ENCODE results near the gene PCDHGA2. TPM values are rescaled to one million over a fixed set of nuclear protein-coding genes. Genes with fewer than 3 reads are reported as not detected.
"Not testable (repeated sequence)": the region's sequence is repeated elsewhere in the genome, so short reads cannot be mapped to it uniquely, and the experiment has no call there.

Gene PCDHGA2
- total and polyA plus RNA-seq, 4 donors, result 0.23 to 0.46 (median 0.34) TPM

DNA sequence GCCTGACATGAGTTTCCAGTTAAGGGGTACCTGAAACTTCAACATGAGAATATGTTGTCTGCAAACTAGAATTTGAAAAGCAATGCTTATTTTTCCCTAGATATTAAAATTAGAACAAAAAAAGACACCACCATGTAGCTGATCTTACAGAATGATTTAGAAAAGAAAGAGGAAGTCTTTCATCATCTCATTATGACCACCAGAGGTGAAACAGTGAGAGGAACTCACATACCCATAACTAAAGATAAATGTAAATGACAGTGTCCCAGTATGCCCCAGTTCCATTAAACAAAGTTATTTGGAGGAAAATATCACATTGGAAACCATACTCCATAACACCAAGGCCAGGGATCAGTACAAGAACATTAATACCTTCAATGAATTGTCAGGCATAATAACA is 24.8 kb upstream of the PCDHGA2 start:
- no peaks in the 10 kb centered on the region for H3K27me3 ChIP-seq (ENCODE audit: control insufficient read depth in 4 of 4, insufficient read depth in 4 of 4, low read length in 3 of 4)
- H3K4me3 ChIP-seq (ENCODE audit: low read depth in 1 of 3, low read length in 3 of 3), result peak overlapping the region in 1 of 3 donors; percentile 66
- no peak overlapping the region for H3K27ac ChIP-seq (ENCODE audit: low read depth in 1 of 2, low read length in 2 of 2)
- no peak overlapping the region for H3K9ac ChIP-seq (ENCODE audit: low read depth in 1 of 2, low read length in 2 of 2)
- no peaks in the 10 kb centered on the region for H3K4me1 ChIP-seq (ENCODE audit: control insufficient read depth in 4 of 4, insufficient read depth in 4 of 4, low read length in 3 of 4)
- peaks cover 0 to 20% (median 14%) of the 10 kb centered on the region in 4 donors for H3K36me3 ChIP-seq (ENCODE audit: control insufficient read depth in 4 of 4, insufficient read depth in 3 of 4, low read depth in 1 of 4, low read length in 3 of 4)
- H3K9me3 ChIP-seq (ENCODE audit: control insufficient read depth in 4 of 4, low read length in 3 of 4), result peaks cover 36 to 78% (median 59%) of the 10 kb centered on the region in 4 donors
- DNase-seq (ENCODE audit: low spot score), result no peak
- no peak for TF ChIP-seq HNF4A (conservative IDR thresholded peaks at IDR 0.05)

DNA sequence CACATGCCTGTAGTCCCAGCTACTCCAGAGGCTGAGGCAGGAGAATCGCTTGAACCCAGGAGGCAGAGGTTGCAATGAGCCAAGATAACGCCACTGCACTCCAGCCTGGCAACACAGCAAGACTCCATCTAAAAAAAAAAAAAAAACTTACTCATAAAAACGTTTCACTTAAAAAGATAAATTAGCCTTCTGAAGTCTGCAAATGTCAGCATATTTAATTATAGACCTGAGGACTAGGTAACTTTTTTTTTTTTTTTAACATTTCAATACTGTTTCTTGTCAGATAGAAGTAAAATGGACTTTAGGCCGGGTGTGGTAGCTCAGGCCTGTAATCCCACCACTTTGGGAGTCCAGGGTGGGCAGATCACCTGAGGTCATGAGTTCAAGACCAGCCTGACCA is 21.6 kb upstream of the PCDHGA2 start:
- WGBS, result 90% methylated on average over 4 of the region's 4 CpGs
- not testable (repeated sequence) for H3K9ac ChIP-seq (ENCODE audit: low read depth in 1 of 2, low read length in 2 of 2); H3K4me3 ChIP-seq (ENCODE audit: low read depth in 1 of 3, low read length in 3 of 3); H3K27ac ChIP-seq (ENCODE audit: low read depth in 1 of 2, low read length in 2 of 2); H3K27me3 ChIP-seq (ENCODE audit: control insufficient read depth in 4 of 4, insufficient read depth in 4 of 4, low read length in 3 of 4); DNase-seq (ENCODE audit: low spot score)
- Histone ChIP-seq H3K4me1 (ENCODE audit: control insufficient read depth in 4 of 4, insufficient read depth in 4 of 4, low read length in 3 of 4) (peaks cover 0 to 17% (median 4%) of the 10 kb centered on the region in 4 donors), H3K9me3 (ENCODE audit: control insufficient read depth in 4 of 4, low read length in 3 of 4) (peaks cover 41 to 78% (median 52%) of the 10 kb centered on the region in 4 donors), H3K36me3 (ENCODE audit: control insufficient read depth in 4 of 4, insufficient read depth in 3 of 4, low read depth in 1 of 4, low read length in 3 of 4) (peaks cover 0 to 32% (median 22%) of the 10 kb centered on the region in 4 donors)

DNA sequence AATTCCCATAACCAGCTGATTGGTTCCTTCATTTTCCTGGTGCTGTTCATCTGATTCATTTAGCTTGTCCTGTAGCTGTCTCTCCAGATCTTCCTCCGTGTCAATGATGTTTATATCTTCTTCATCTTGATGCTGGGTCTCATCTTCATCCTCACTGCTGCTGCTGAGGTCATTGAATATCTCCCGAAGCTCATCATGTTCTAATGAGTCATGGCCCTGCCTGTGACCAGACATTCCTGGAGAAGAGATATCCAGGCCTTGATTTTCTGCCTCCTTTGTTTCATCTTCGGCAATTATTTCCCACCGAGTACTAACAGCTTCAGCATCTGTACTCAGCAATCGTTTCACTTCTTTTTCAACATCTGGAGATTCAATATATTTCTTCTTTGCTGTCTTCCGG is 19.4 kb upstream of the PCDHGA2 start:
- Histone ChIP-seq H3K27ac (ENCODE audit: low read depth in 1 of 2, low read length in 2 of 2) (no peak overlapping the region), H3K4me1 (ENCODE audit: control insufficient read depth in 4 of 4, insufficient read depth in 4 of 4, low read length in 3 of 4) (peaks cover 0 to 17% (median 4%) of the 10 kb centered on the region in 4 donors), H3K36me3 (ENCODE audit: control insufficient read depth in 4 of 4, insufficient read depth in 3 of 4, low read depth in 1 of 4, low read length in 3 of 4) (peaks cover 0 to 25% (median 21%) of the 10 kb centered on the region in 4 donors), H3K9ac (ENCODE audit: low read depth in 1 of 2, low read length in 2 of 2) (no peak overlapping the region), H3K4me3 (ENCODE audit: low read depth in 1 of 3, low read length in 3 of 3) (peak overlapping the region in 2 of 3 donors; percentile 96 to 97), H3K27me3 (ENCODE audit: control insufficient read depth in 4 of 4, insufficient read depth in 4 of 4, low read length in 3 of 4) (no peaks in the 10 kb centered on the region), H3K9me3 (ENCODE audit: control insufficient read depth in 4 of 4, low read length in 3 of 4) (peaks cover 32 to 62% (median 40%) of the 10 kb centered on the region in 4 donors)
- WGBS, result 98% methylated on average over 6 of the region's 6 CpGs
- TF ChIP-seq, protein P1, sequence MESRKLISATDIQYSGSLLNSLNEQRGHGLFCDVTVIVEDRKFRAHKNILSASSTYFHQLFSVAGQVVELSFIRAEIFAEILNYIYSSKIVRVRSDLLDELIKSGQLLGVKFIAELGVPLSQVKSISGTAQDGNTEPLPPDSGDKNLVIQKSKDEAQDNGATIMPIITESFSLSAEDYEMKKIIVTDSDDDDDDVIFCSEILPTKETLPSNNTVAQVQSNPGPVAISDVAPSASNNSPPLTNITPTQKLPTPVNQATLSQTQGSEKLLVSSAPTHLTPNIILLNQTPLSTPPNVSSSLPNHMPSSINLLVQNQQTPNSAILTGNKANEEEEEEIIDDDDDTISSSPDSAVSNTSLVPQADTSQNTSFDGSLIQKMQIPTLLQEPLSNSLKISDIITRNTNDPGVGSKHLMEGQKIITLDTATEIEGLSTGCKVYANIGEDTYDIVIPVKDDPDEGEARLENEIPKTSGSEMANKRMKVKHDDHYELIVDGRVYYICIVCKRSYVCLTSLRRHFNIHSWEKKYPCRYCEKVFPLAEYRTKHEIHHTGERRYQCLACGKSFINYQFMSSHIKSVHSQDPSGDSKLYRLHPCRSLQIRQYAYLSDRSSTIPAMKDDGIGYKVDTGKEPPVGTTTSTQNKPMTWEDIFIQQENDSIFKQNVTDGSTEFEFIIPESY (IDR thresholded peaks at IDR 0.05), result no peak
- TF ChIP-seq, protein P2, sequence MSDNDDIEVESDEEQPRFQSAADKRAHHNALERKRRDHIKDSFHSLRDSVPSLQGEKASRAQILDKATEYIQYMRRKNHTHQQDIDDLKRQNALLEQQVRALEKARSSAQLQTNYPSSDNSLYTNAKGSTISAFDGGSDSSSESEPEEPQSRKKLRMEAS (IDR thresholded peaks at IDR 0.05), result no peak
- no peak for TF ChIP-seq FOXA2 (IDR thresholded peaks at IDR 0.05)
- TF ChIP-seq, protein P3, sequence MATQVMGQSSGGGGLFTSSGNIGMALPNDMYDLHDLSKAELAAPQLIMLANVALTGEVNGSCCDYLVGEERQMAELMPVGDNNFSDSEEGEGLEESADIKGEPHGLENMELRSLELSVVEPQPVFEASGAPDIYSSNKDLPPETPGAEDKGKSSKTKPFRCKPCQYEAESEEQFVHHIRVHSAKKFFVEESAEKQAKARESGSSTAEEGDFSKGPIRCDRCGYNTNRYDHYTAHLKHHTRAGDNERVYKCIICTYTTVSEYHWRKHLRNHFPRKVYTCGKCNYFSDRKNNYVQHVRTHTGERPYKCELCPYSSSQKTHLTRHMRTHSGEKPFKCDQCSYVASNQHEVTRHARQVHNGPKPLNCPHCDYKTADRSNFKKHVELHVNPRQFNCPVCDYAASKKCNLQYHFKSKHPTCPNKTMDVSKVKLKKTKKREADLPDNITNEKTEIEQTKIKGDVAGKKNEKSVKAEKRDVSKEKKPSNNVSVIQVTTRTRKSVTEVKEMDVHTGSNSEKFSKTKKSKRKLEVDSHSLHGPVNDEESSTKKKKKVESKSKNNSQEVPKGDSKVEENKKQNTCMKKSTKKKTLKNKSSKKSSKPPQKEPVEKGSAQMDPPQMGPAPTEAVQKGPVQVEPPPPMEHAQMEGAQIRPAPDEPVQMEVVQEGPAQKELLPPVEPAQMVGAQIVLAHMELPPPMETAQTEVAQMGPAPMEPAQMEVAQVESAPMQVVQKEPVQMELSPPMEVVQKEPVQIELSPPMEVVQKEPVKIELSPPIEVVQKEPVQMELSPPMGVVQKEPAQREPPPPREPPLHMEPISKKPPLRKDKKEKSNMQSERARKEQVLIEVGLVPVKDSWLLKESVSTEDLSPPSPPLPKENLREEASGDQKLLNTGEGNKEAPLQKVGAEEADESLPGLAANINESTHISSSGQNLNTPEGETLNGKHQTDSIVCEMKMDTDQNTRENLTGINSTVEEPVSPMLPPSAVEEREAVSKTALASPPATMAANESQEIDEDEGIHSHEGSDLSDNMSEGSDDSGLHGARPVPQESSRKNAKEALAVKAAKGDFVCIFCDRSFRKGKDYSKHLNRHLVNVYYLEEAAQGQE (IDR thresholded peaks at IDR 0.05), result no peak
- TF ChIP-seq JUND (IDR thresholded peaks at IDR 0.05), result no peak
- TF ChIP-seq TAF1 (conservative IDR thresholded peaks at IDR 0.05), result no peak
- no peak for TF ChIP-seq RAD21 (IDR thresholded peaks at IDR 0.05)
- TF ChIP-seq EGR1 (IDR thresholded peaks at IDR 0.05; ENCODE audit: low read depth in 2 of 2), result no peak
- TF ChIP-seq HNF4G (IDR thresholded peaks at IDR 0.05), result no peak
- TF ChIP-seq HNF4A (conservative IDR thresholded peaks at IDR 0.05), result no peak
- no peak for TF ChIP-seq FOXA1 (IDR thresholded peaks at IDR 0.05)
- no peak for TF ChIP-seq GABPA (IDR thresholded peaks at IDR 0.05 in 1 of 2, conservative IDR thresholded peaks at IDR 0.05 in 1 of 2)
- TF ChIP-seq NR2F2 (IDR thresholded peaks at IDR 0.05), result no peak
- TF ChIP-seq, protein P4, sequence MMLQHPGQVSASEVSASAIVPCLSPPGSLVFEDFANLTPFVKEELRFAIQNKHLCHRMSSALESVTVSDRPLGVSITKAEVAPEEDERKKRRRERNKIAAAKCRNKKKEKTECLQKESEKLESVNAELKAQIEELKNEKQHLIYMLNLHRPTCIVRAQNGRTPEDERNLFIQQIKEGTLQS (IDR thresholded peaks at IDR 0.05), result no peak
- no peak for TF ChIP-seq YY1 (IDR thresholded peaks at IDR 0.05)
- TF ChIP-seq, protein P5, sequence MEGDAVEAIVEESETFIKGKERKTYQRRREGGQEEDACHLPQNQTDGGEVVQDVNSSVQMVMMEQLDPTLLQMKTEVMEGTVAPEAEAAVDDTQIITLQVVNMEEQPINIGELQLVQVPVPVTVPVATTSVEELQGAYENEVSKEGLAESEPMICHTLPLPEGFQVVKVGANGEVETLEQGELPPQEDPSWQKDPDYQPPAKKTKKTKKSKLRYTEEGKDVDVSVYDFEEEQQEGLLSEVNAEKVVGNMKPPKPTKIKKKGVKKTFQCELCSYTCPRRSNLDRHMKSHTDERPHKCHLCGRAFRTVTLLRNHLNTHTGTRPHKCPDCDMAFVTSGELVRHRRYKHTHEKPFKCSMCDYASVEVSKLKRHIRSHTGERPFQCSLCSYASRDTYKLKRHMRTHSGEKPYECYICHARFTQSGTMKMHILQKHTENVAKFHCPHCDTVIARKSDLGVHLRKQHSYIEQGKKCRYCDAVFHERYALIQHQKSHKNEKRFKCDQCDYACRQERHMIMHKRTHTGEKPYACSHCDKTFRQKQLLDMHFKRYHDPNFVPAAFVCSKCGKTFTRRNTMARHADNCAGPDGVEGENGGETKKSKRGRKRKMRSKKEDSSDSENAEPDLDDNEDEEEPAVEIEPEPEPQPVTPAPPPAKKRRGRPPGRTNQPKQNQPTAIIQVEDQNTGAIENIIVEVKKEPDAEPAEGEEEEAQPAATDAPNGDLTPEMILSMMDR (IDR thresholded peaks at IDR 0.05; ENCODE audit: low read depth, low read length, missing input control), result no peak
- TF ChIP-seq SP1 (IDR thresholded peaks at IDR 0.05), result no peak
- no peak for TF ChIP-seq RXRA (IDR thresholded peaks at IDR 0.05)
- DNase-seq (ENCODE audit: low spot score), result no peak
